Adipocyte (in vitro differentiated cells): ENCODE data around the gene STAT2.
"Not testable (repeated sequence)": the region's sequence is repeated elsewhere in the genome, so short reads cannot be mapped to it uniquely, and the experiment has no call there.

Source experiments
- DNase-seq: peaks from one replicate; pipeline ENCODE4 v3.0.0-alpha.2; 2015; ENCODE audit warnings: low read depth
- H3K27me3 ChIP-seq: replicated peaks from 2 replicates; pipeline ENCODE4 v1.7.0; 2013; ENCODE audit warnings: mild to moderate bottlenecking, low read length, moderate library complexity; ENCODE audit not compliant: control insufficient read depth, insufficient read depth
- H3K36me3 ChIP-seq: 2 replicates; pipeline ENCODE4 v1.7.0; 2013; ENCODE audit warnings: low read length, mild to moderate bottlenecking, moderate library complexity; ENCODE audit not compliant: control insufficient read depth, insufficient read depth, severe bottlenecking
- H3K4me1 ChIP-seq: 2 replicates; pipeline ENCODE4 v1.7.0; 2013; ENCODE audit warnings: mild to moderate bottlenecking, low read length, moderate library complexity; ENCODE audit not compliant: control insufficient read depth, insufficient read depth
- H3K4me3 ChIP-seq: 2 replicates; pipeline ENCODE4 v1.7.0; 2013; ENCODE audit warnings: mild to moderate bottlenecking, low read length, moderate library complexity
- H3K9ac ChIP-seq: 2 replicates; pipeline ENCODE4 v1.7.0; 2013; ENCODE audit warnings: mild to moderate bottlenecking, low read length, moderate library complexity
- H3K9me3 ChIP-seq: 2 replicates; pipeline ENCODE4 v1.7.0; 2013; ENCODE audit warnings: mild to moderate bottlenecking, low read length, moderate library complexity; ENCODE audit not compliant: control insufficient read depth

Gene STAT2

DNA sequence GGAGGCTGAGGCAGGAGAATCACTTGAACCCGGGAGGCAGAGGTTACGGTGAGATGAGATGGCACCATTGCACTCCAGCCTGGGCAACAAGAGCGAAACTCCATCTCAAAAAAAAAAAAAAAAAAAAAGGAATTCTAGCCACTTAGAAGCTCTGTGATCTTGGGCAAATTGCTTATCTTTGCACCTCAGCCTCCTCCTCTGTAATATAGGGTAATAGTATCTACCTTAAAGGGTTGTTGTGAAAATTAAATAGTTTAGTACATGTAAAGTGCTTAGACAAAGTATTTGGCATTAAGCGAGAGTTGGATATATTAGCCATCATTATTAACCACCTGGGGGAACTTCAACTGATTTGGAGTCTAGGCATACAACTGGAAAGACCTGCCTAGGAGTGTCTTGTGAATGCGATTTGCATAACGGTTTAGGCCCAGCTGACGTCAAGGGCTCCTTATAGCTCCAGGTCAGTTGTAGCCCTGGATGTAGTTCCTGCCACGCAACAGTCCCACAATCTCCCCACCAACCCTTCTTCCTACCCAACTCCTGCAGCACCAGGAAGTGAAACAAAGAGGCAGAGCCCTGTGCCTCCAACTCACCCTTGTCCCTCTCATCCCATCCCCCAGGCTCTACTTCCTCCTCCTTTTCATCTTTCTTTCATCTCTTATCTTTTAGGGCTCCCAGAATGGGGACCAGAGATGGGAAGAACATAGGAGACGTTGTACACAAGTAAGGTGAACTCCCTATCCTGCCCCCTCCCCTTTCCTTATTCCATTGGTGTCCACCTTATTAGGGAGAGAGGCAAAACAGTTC, 23.3 kb downstream of the STAT2 start:
- DNase-seq = no peak
- Histone ChIP-seq H3K27me3 (no peaks in the 10 kb centered on the region), H3K4me1 (peaks cover 13% of the 10 kb centered on the region), H3K9ac (no peak overlapping the region), H3K4me3 (no peak overlapping the region), H3K36me3 (peaks cover 7% of the 10 kb centered on the region), H3K9me3 (no peaks in the 10 kb centered on the region)

DNA sequence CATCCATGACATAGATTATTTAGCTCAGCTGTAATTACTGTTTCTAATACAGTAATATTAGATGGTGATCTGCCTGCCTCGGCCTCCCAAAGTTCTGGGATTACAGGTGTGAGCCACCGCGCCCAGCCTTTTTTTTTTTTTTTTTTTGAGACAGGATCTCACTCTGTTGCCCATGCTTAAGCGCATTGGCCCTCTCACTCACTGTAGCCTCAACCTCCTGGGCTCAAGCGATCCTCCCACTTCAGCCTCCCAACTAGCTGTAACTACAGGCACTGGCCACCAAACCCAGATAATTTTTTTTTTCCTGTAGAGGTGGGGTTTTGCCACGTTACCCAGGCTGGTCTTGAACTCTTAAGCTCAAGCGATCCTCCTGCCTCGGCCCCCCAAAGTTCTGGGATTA, 24.4 kb downstream of the STAT2 start:
- H3K9me3 ChIP-seq = not testable (repeated sequence)

DNA sequence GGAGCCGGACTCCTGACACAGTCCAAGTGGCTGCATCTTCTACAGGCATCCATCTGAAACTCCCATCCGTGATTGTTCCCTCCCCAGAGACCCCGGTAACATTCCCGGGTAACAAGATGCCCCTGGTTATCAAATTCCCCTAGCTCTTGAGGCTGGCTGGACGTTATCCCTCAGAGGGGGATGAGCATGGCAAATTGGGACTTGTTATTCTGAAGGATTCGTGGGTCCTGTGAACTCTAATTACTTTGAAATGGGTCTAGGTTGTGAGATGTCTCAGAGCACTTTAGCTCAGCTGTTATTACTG, 25.5 kb downstream of the STAT2 start:
- peak overlapping the region; percentile 93 for H3K9ac ChIP-seq
- H3K9me3 ChIP-seq = no peaks in the 10 kb centered on the region
- H3K36me3 ChIP-seq = no peaks in the 10 kb centered on the region
- peaks cover 13% of the 10 kb centered on the region for H3K4me1 ChIP-seq
- no peak for DNase-seq
- H3K27me3 ChIP-seq = no peaks in the 10 kb centered on the region
- H3K4me3 ChIP-seq = peak overlapping the region; percentile 94

More for the DNA sequence above, 24.4 kb downstream of the STAT2 start:
- not testable (repeated sequence) for H3K9ac ChIP-seq, H3K36me3 ChIP-seq, DNase-seq, H3K27me3 ChIP-seq, H3K4me3 ChIP-seq
- peaks cover 13% of the 10 kb centered on the region for H3K4me1 ChIP-seq

DNA sequence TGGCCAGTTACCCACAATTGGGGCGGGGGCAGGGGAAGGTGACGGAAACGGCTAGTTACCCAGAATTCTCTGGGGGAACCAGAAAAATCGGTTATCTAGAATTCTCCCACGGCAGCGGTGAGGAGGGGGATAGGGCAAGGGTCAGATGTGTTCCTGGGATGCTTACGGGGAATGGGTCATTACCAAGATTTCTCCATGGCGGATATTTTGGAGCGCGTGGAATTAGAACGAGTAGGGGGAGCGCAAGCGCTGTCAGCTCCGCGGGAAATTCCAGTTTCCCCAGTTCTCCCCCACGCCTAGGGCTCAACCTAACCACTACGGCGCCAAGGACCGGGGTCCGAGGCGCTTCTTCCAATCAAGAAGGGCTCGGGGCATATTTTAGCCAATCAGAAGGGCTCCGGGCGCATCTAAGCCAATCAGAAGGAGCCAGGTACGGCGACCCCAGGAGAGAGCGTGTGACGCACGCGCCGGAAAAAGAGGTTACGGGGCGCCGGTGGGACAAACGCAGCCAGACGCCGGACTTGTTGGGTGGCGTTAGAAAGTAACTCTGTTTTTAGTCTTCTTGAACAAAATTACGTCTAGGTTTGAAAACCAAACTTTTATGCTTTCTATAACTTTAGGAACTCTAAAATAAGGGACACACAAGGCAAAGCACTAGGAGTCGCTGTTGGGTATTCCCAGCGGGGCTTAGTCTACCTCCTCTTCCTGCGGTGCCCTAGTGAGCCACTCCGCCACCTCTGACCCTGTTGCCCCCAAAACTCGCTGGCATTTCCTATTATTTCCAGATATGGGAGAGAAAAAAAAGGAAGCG, 26.0 kb downstream of the STAT2 start, which contains the start of gene PAN2:
Gene PAN2 (minus strand): TSS at position 322 of the 811 bp plus-strand sequence. CDS start 906 bp downstream, outside the sequence.
- DNase-seq = peak; percentile 96
- no peaks in the 10 kb centered on the region for H3K9me3 ChIP-seq
- H3K27me3 ChIP-seq = no peaks in the 10 kb centered on the region
- H3K4me1 ChIP-seq = peaks cover 13% of the 10 kb centered on the region
- H3K36me3 ChIP-seq = no peaks in the 10 kb centered on the region
- peak within 1 kb of the TSS; percentile 93 for H3K9ac ChIP-seq
- peak within 1 kb of the TSS; percentile 94 for H3K4me3 ChIP-seq

DNA sequence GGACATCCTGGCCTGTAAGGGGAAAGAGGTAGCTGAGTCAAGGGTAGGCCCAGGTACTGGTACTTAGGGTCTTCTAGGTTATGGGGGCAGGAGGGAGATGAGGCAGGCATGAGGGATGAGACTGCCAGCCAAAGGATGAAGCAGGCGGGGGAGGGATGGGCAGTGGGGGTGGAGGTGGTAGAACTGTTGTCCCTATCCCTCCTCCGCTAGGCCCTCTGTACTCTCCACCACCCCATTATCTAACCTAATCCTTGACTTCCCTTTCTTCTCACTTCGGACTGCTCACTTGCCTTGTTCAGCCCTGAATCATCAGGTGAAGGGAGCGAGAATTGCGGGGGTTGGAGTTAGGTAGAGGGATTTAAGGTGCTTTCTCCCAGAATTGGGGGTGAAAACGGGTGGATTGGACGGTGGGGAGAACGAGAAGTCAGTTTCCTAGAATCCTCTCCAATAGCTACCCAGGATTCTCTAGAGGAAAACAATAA, 26.7 kb downstream of the STAT2 start:
- Histone ChIP-seq H3K27me3 (no peaks in the 10 kb centered on the region), H3K4me1 (peaks cover 13% of the 10 kb centered on the region), H3K9ac (peak overlapping the region; percentile 93), H3K36me3 (peaks cover under 1% of the 10 kb centered on the region), H3K9me3 (no peaks in the 10 kb centered on the region), H3K4me3 (peak overlapping the region; percentile 94)
- DNase-seq = no peak

DNA sequence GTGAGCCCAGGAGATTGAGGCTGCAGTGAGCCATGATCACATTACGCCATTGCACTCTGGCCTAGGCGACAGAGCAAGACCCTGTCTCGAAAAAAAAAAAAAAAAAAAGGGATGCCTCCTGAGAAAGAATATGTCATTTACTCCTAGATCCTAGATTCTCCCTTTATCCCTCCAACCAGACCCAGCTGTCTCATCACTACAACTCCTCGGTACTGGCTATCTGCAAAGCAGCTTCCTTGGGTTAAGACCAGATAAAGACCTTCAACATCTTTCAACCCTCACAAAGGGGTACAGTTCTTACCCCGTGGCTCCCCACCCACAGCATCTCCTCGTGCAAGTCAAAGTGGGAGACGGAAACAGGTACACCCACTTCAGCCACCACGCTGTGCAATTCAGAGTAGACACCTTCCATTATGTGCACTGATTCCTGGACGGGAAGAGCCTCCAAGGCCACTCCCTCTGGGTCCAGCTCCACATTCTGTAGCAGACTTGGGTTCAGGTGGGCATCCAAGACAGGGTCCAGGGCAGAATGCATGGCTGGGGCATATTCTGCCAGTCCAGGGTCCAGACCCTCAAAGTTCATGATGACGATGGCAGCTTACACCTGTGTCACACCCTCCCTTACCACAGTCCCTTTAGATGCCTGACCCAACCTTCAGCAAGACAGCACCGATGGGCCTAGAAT, 27.3 kb downstream of the STAT2 start:
- Histone ChIP-seq H3K4me1 (peaks cover 13% of the 10 kb centered on the region), H3K36me3 (peaks cover 5% of the 10 kb centered on the region), H3K9me3 (no peaks in the 10 kb centered on the region), H3K4me3 (peak overlapping the region; percentile 94), H3K27me3 (no peaks in the 10 kb centered on the region), H3K9ac (peak overlapping the region; percentile 93)
- DNase-seq = no peak

DNA sequence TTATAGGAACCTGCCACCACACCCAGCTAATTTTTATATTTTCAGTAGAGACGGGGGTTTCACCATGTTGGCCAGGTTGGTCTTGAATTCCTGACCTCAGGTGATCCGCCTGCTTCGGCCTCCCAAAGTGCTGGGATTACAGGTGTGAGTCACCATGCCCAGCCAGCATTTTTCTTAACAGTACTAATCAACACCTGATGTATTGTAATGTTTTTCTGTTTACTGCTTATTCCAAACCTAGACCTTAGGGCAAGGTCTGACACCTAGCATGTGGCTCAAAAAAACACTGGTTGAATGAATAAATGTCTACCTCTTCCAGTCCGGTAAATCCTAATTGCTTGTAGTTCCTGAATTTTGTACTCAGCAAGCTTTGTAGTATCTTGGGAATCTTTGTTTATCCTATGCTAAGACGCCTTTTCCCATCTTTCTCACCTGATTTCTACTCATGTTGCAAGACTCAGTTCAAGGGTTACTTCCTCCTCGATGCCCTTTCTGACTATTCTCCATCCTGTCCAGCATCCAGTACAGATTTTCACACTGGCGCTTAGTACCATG, 28.9 kb downstream of the STAT2 start:
- DNase-seq = no peak
- Histone ChIP-seq H3K9ac (no peak overlapping the region), H3K36me3 (peaks cover 20% of the 10 kb centered on the region), H3K9me3 (no peaks in the 10 kb centered on the region), H3K27me3 (no peaks in the 10 kb centered on the region), H3K4me3 (no peak overlapping the region), H3K4me1 (peaks cover 13% of the 10 kb centered on the region)

DNA sequence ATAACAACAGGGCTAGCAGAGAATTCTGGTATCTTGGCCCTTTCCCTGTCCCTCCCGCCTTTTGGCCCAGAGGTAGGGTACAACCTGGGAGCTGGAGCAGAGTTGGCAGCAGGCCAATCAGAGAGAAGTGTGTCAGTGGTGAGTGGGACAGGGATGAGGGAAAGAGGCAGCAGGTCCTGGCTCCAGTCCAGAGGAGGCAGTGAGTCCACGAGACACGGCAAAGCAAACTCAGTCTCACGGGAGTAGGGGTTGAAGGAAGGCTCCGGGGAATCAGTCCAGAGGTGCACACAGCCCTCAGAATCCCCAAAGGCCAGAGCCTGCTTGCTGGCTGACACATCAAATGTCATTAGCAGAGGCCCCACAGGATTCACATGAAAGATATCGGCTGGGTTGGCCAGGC, 33.4 kb downstream of the STAT2 start:
- H3K9me3 ChIP-seq = no peaks in the 10 kb centered on the region
- no peak overlapping the region for H3K4me3 ChIP-seq
- no peak overlapping the region for H3K9ac ChIP-seq
- no peak for DNase-seq
- H3K36me3 ChIP-seq = peaks cover 59% of the 10 kb centered on the region
- H3K4me1 ChIP-seq = no peaks in the 10 kb centered on the region
- no peaks in the 10 kb centered on the region for H3K27me3 ChIP-seq

DNA sequence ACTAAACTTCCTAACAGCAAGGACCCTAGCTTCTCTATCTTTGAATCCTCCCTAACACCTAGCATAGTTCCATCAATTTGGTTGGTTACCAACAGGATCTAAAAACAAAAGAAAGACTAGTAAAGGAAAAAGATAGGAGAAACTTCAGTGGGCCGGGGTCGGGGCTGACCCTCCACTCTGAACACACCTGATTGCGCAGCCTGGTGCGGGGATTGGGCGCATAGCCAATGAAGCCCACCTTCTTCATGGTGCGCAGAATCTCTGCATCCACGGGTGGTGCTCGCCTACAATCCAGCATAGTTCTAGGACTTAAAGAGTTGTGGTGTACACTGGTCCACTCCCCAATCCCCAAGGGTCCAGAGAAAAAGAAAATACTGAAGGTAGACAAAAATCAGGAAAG, 33.8 kb downstream of the STAT2 start:
- Histone ChIP-seq H3K27me3 (no peaks in the 10 kb centered on the region), H3K36me3 (peaks cover 59% of the 10 kb centered on the region), H3K9ac (no peak overlapping the region), H3K4me1 (no peaks in the 10 kb centered on the region), H3K4me3 (no peak overlapping the region), H3K9me3 (no peaks in the 10 kb centered on the region)
- no peak for DNase-seq

DNA sequence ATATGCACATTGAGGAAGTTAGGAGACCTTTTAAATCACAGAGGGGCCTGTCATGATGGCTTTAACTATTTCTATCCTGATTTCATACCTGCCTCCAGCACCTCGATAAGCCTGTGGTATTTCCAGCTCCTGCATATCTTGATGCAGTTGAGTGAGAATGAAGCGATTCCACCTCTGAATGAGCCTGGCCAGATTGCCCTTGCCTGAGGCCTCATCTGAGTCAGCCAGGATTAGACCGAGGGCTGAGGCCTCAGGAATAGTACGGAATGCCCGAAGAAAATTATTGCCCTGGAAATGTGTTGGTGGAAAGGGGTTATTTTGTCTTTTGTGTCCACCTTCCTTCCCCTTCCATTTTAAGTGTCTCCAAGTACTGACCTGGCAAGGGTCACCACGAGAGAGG, 35.7 kb downstream of the STAT2 start:
- Histone ChIP-seq H3K9ac (no peak overlapping the region), H3K4me3 (no peak overlapping the region), H3K4me1 (no peaks in the 10 kb centered on the region), H3K27me3 (no peaks in the 10 kb centered on the region), H3K9me3 (no peaks in the 10 kb centered on the region), H3K36me3 (peaks cover 69% of the 10 kb centered on the region)
- no peak for DNase-seq

DNA sequence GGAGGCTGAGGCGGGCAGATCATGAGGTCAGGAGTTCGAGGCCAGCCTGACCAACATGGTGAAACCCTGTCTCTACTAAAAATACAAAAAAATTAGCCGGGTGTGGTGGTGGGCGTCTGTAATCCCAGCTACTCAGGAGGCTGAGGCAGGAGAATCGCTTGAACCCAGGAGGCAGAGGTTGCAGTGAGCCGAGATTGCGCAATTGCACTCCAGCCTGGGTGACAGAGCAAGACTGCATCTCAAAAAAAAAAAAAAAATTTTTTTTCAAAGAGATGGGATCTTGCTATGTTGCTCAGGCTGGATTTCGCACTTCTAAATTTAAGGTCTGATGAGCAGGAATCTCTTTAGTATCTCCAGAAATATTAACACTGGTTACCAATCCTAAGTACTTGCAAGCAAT, 38.3 kb downstream of the STAT2 start:
- H3K4me3 ChIP-seq, H3K27me3 ChIP-seq, H3K9me3 ChIP-seq, DNase-seq, H3K9ac ChIP-seq, H3K4me1 ChIP-seq: not testable (repeated sequence)
- H3K36me3 ChIP-seq = peaks cover 61% of the 10 kb centered on the region
